Measurements from ENCODE around the gene CLEC18A.

DNA sequence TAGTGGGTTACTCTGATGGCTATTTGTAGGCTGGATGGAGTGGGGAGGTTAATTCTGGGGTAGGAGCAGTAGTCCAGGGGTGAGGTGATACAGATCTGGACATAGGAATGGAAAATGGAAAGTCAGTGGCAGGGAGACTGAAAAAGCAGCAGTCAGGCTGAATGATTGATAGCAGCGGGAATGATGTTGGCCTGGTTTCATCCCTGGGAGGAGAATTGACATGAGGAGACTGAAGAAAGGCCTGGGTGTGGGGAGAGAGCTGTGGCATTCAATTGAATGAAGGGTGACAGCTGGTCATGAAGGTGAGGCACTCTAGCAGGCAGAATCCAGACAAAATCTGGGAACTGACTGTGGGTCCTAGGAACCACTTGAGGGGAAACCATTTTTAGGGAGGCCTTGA is 34.7 kb upstream of the CLEC18A start:
- TF ChIP-seq CTCF (conservative IDR thresholded peaks at IDR 0.05 in 1 of 2, IDR thresholded peaks at IDR 0.05 in 1 of 2; ENCODE audit: low read depth in 1 of 2, low read length in 2 of 2) (no peak), EZH2 (IDR thresholded peaks at IDR 0.05; ENCODE audit: low read length, missing control alignments) (no peak)
